Esophagus squamous epithelium (tissue), 5 donors: ENCODE measurements around the gene EMCN. TPM values are rescaled to one million over a fixed set of nuclear protein-coding genes. Genes with fewer than 3 reads are reported as not detected.

ENCODE experiments used
- DNase-seq: peaks from one replicate; lab custom pipeline; 2025; lab: John Stamatoyannopoulos, UW
- H3K27ac ChIP-seq, 4 donors: fragments of 200-600 bp; sonication (generic); one replicate each; pipeline ENCODE4 v1.5.1; 2016 to 2019; ENCODE audit warnings: mild to moderate bottlenecking in 1 of 4
- H3K27me3 ChIP-seq, 4 donors: fragments of 200-600 bp; sonication (generic); 1 replicate in 3 of 4; 2 replicates in 1 of 4; pipeline versions ENCODE4 v1.5.1 to v1.6.0; 2017 to 2021; ENCODE audit warnings: antibody characterized with exemption in 1 of 4
- H3K36me3 ChIP-seq, 3 donors: fragments of 200-600 bp; sonication (generic); one replicate each; pipeline ENCODE4 v1.5.1; 2016 to 2019
- H3K4me1 ChIP-seq, 3 donors: fragments of 200-600 bp; sonication (generic); one replicate each; pipeline ENCODE4 v1.5.1; 2017 to 2019
- H3K4me3 ChIP-seq, 4 donors: fragments of 200-600 bp; sonication (generic); 1 replicate in 3 of 4; 2 replicates in 1 of 4; pipeline ENCODE4 v1.5.1; 2016 to 2019; ENCODE audit warnings: mild to moderate bottlenecking in 2 of 4, moderate library complexity in 1 of 4
- H3K9me3 ChIP-seq, 3 donors: fragments of 200-600 bp; sonication (generic); one replicate each; pipeline ENCODE4 v1.5.1; 2016 to 2019
- POLR2A ChIP-seq, 4 donors: fragments of 450-650 bp; IDR thresholded peaks; one replicate each; pipeline ENCODE4 v1.6.1; 2017; ENCODE audit warnings: antibody characterized with exemption in 4 of 4, mild to moderate bottlenecking in 4 of 4, moderate library complexity in 3 of 4
- WGBS, 2 donors: methylation state at CpG; one replicate each; pipeline ENCODE4 v1.1.5; 2018; 5-methylcytosine and 5-hydroxymethylcytosine counted together
- intact Hi-C: fragments of 100-400 bp; cut with DNase I; formaldehyde crosslinking; loops from one replicate; pipeline ENCODE4 v1.15.0; 2022
- total RNA-seq, 4 donors: library from RNA; depleted of rRNA; stranded (reverse); fragments of >200 nt; gene quantifications; one replicate each; pipeline ENCODE4 v1.1.0, GENCODE V29; 2016
- TF ChIP-seq, protein P1 (sequence below), 6 experiments: fragments of 450-650 bp in 4 of 6; fragments of 200-600 bp in 2 of 6; sonication (generic) in 2 of 6; IDR thresholded peaks; one replicate each; pipeline ENCODE4 v1.5.1; 2016 to 2019; ENCODE audit warnings: antibody characterized with exemption in 6 of 6, mild to moderate bottlenecking in 4 of 6, moderate library complexity in 4 of 6
- donor health status: DM: yes; HTN: yes; CAD: no.

The EMCN gene
- total RNA-seq, 4 donors from 2014 or later = 0.64 to 13.7 (median 7.8) TPM

DNA sequence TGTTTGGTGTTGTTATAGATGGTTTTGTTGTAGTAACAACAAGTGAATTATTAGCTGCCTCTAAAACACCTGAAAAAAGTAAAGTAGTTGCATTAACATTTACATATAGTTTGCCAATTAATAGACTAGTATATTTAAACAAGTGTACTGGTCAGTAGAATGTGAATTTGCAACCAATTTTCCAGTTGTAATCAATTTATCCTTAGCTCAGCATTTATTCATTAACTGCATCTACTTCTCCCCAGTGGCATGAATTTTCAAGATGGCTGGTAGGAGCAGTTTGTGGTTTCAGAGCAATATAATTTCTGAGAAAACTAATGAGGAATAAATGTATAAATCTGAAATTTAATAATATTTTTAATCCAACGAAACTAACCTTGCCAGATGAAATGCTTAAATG is 37.9 kb downstream of the EMCN start:
- H3K4me3 ChIP-seq = no peak overlapping the region

DNA sequence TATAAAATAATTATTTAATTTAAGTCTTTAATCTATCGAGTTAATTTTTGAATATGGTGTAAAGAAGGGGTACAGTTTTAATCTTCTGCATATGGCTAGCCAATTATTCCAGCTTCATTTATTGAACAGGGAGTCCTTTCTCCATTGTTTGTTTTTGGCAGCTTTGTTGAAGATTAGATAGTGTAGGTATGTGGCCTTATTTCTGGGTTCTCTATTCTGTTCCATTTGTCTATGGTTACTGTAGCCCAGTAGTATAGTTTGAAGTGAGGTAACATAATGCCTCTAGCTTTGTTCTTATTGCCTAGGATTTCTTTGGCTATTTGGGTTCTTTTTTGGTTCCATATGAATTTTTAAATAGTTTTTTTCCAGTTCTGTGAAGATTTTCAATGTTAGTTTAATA is 48.3 kb downstream of the EMCN start:
- DNase-seq = no peak
- Histone ChIP-seq H3K36me3 (no peaks in the 10 kb centered on the region), H3K27me3 (no peaks in the 10 kb centered on the region), H3K9me3 (no peaks in the 10 kb centered on the region), H3K4me3 (no peak overlapping the region), H3K4me1 (no peaks in the 10 kb centered on the region), H3K27ac (no peak overlapping the region)
- intact Hi-C loops = no loop called here
- 91 to 96% methylated on average over 1 of the region's 1 CpG for WGBS, 2 donors
- TF ChIP-seq, protein P1, sequence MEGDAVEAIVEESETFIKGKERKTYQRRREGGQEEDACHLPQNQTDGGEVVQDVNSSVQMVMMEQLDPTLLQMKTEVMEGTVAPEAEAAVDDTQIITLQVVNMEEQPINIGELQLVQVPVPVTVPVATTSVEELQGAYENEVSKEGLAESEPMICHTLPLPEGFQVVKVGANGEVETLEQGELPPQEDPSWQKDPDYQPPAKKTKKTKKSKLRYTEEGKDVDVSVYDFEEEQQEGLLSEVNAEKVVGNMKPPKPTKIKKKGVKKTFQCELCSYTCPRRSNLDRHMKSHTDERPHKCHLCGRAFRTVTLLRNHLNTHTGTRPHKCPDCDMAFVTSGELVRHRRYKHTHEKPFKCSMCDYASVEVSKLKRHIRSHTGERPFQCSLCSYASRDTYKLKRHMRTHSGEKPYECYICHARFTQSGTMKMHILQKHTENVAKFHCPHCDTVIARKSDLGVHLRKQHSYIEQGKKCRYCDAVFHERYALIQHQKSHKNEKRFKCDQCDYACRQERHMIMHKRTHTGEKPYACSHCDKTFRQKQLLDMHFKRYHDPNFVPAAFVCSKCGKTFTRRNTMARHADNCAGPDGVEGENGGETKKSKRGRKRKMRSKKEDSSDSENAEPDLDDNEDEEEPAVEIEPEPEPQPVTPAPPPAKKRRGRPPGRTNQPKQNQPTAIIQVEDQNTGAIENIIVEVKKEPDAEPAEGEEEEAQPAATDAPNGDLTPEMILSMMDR (IDR thresholded peaks at IDR 0.05) = no peak
- TF ChIP-seq POLR2A (IDR thresholded peaks at IDR 0.05) = no peak

More for the DNA sequence above, 37.9 kb downstream of the EMCN start:
- Histone ChIP-seq H3K4me1 (no peaks in the 10 kb centered on the region), H3K36me3 (no peaks in the 10 kb centered on the region), H3K27ac (no peak overlapping the region), H3K27me3 (no peaks in the 10 kb centered on the region), H3K9me3 (no peaks in the 10 kb centered on the region)
- intact Hi-C loops = no loop called here
- 22 to 43% methylated on average over 1 of the region's 1 CpG for WGBS, 2 donors
- no peak for DNase-seq
- TF ChIP-seq POLR2A (IDR thresholded peaks at IDR 0.05) = no peak
- TF ChIP-seq, protein P1 (IDR thresholded peaks at IDR 0.05) = no peak

DNA sequence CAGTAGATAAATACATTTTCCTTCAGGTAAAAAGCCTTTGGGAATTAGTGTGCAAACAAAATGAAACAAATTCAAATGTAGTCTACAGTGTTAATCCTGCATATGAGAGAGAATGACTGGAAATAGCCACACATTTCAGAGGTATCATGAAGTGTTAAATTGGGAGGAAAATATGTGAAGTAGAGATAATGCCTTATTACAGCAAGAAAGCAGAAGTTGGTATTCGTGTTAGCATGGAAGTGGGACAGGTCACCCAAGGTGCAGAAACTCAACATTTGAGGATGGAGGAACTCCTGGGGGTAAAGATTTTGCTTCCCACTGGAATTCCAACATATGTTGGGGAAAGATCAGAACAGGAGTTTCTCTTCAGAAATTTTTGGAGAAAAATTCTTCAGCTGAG is 51.3 kb downstream of the EMCN start:
- H3K27ac ChIP-seq = no peak overlapping the region
- 75 to 79% methylated on average over 1 of the region's 1 CpG for WGBS, 2 donors
- TF ChIP-seq, protein P1 (IDR thresholded peaks at IDR 0.05) = no peak
- no peak for TF ChIP-seq POLR2A (IDR thresholded peaks at IDR 0.05)
- no peak for DNase-seq
- H3K4me3 ChIP-seq = no peak overlapping the region
- H3K9me3 ChIP-seq = no peaks in the 10 kb centered on the region
- no peaks in the 10 kb centered on the region for H3K27me3 ChIP-seq
- H3K4me1 ChIP-seq = no peaks in the 10 kb centered on the region
- no peaks in the 10 kb centered on the region for H3K36me3 ChIP-seq
- intact Hi-C loops = no loop called here

DNA sequence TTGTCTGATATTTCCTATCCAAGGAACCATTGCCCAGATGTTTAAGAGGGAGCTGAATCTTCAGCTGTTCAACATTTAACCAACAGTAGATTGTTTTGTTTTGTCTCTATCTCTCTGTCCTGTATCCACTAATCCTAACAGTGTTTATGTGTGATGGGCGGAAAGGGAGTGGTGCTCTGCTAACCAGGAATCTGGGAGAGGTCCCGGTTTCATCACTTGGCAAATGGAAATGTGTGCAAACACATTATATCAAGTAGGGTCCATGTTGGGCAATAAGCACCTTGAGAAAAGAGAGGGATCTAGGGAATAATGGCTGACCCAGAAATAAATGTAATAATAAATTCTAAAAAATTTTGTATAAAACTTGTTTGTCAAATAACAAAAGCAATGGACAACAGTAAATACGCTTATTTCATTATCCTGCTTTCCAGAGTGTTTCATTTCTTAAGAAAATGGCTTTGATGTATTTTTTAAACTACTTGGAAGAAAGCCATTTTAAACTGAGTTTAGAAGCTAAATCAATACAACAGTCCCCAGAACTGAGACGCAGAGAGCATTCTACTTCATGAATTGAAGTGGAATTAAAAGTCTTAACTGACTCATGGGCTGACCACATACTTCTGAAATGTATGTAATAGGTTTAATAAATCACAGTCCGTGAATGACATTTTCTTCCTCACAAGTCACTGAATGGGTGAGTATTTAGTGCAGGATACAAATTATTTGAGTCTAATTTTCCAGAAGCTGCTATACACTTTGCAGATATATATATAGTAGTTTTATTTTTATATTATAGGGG is 55.8 kb downstream of the EMCN start:
- no peak overlapping the region for H3K27ac ChIP-seq
- no peaks in the 10 kb centered on the region for H3K36me3 ChIP-seq
- H3K4me1 ChIP-seq = no peaks in the 10 kb centered on the region
- H3K4me3 ChIP-seq = no peak overlapping the region
- intact Hi-C loops = no loop called here
- TF ChIP-seq POLR2A (IDR thresholded peaks at IDR 0.05) = no peak
- TF ChIP-seq, protein P1 (IDR thresholded peaks at IDR 0.05) = no peak
- WGBS, 2 donors = 53 to 59% methylated on average over 5 of the region's 5 CpGs
- H3K9me3 ChIP-seq = no peaks in the 10 kb centered on the region
- no peaks in the 10 kb centered on the region for H3K27me3 ChIP-seq
- DNase-seq = no peak

DNA sequence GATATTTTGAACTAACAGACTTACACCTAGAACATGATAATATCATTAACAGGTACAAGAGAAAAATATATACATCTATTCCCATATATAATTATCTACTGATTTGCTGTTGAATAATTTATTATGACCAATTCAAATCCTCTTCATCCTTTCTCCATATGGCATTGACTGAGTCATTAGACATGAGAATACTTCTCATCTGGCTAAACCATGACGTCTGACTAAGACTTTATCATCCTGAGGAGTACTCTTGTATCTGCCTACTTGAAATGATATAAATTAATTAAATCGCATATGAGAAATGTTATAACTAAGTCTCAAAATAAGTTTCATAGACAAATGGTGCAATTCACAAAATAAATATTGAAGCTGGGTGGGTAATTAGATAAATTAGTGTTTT is 67.4 kb downstream of the EMCN start:
- H3K4me1 ChIP-seq = no peaks in the 10 kb centered on the region
- no peaks in the 10 kb centered on the region for H3K36me3 ChIP-seq
- H3K27me3 ChIP-seq = no peaks in the 10 kb centered on the region
- intact Hi-C loops = no loop called here
- DNase-seq = no peak
- 68 to 83% methylated on average over 2 of the region's 2 CpGs for WGBS, 2 donors
- H3K9me3 ChIP-seq = no peaks in the 10 kb centered on the region
- H3K27ac ChIP-seq = no peak overlapping the region
- no peak for TF ChIP-seq POLR2A (IDR thresholded peaks at IDR 0.05)
- TF ChIP-seq, protein P1 (IDR thresholded peaks at IDR 0.05) = no peak
- H3K4me3 ChIP-seq = no peak overlapping the region
